Left hindlimb (tissue), 1 donor: ENCODE measurements around the gene CHST3.

ENCODE experiments used
- DNase-seq: peaks from one replicate; pipeline ENCODE4 v3.0.0-alpha.2; 2018

The CHST3 gene

GRCh38 chr10:71995887-71996575 lies 31.8 kb downstream of the CHST3 start:
- DNase-seq: peak; percentile 20

- DNase-seq: peak; percentile 24
These were observed 32.6 kb downstream of the CHST3 start for GRCh38 chr10:71996592-71997371.

GRCh38 chr10:71998119-71998839 lies 34.1 kb downstream of the CHST3 start:
- no peak for DNase-seq

- DNase-seq: no peak
These were observed 34.6 kb downstream of the CHST3 start for GRCh38 chr10:71998840-71999194.

GRCh38 chr10:71999360-72000072 lies 35.3 kb downstream of the CHST3 start:
- peak; percentile 94 for DNase-seq

- no peak for DNase-seq
These were observed 36.2 kb downstream of the CHST3 start for GRCh38 chr10:72000073-72001032.

GRCh38 chr10:72001033-72001395 lies 36.8 kb downstream of the CHST3 start:
- DNase-seq: no peak

- no peak for DNase-seq
These were observed 38.4 kb downstream of the CHST3 start for GRCh38 chr10:72002354-72003295.

GRCh38 chr10:72006026-72006425 lies 41.8 kb downstream of the CHST3 start:
- DNase-seq: no peak

GRCh38 chr10:72007246-72007892 lies 43.2 kb downstream of the CHST3 start:
- DNase-seq: no peak

GRCh38 chr10:72008096-72008981 lies 44.1 kb downstream of the CHST3 start:
- no peak for DNase-seq

GRCh38 chr10:72009051-72009424 lies 44.8 kb downstream of the CHST3 start:
- DNase-seq: no peak

GRCh38 chr10:72009425-72010081 lies 45.4 kb downstream of the CHST3 start:
- DNase-seq: peak; percentile 89

GRCh38 chr10:72010234-72010973 lies 46.2 kb downstream of the CHST3 start:
- DNase-seq: no peak

- no peak for DNase-seq
These were observed 46.8 kb downstream of the CHST3 start for GRCh38 chr10:72011016-72011415.

- DNase-seq: no peak
These were observed 47.3 kb downstream of the CHST3 start for GRCh38 chr10:72011468-72011867.

- no peak for DNase-seq
These were observed 47.8 kb downstream of the CHST3 start for GRCh38 chr10:72011976-72012512.

GRCh38 chr10:72012796-72013195 lies 48.6 kb downstream of the CHST3 start:
- no peak for DNase-seq
